GM21515 (cell line): ENCODE measurements around the gene OR5K4.
"Not testable (repeated sequence)": the region's sequence is repeated elsewhere in the genome, so short reads cannot be mapped to it uniquely, and the experiment has no call there.

Experiments
- ATAC-seq: cut with Tn5 transposase; IDR thresholded peaks from one replicate; pipeline ENCODE4 v1.9.1; 2021; ENCODE audit not compliant: unreplicated experiment

OR5K4 gene

GRCh38 chr3:98367464-98368246, 14.0 kb downstream of the OR5K4 start:
- ATAC-seq: no peak

GRCh38 chr3:98371186-98371585, 17.5 kb downstream of the OR5K4 start:
- ATAC-seq: no peak

- ATAC-seq: no peak
Measured at GRCh38 chr3:98371853-98372252, 18.2 kb downstream of the OR5K4 start.

GRCh38 chr3:98372445-98372844, 18.8 kb downstream of the OR5K4 start:
- no peak for ATAC-seq

- no peak for ATAC-seq
Measured at GRCh38 chr3:98376631-98377030, 23.0 kb downstream of the OR5K4 start.

GRCh38 chr3:98388147-98388546, 34.5 kb downstream of the OR5K4 start:
- no peak for ATAC-seq

- no peak for ATAC-seq
Measured at GRCh38 chr3:98390366-98390765, 36.7 kb downstream of the OR5K4 start, which contains the start of gene OR5K3. Gene OR5K3 (plus strand): TSS chr3:98390666. CDS start chr3:98390666, 0 bp downstream.

GRCh38 chr3:98395101-98395500, 41.4 kb downstream of the OR5K4 start:
- no peak for ATAC-seq

GRCh38 chr3:98396482-98396881, 42.8 kb downstream of the OR5K4 start:
- not testable (repeated sequence) for ATAC-seq

- no peak for ATAC-seq
Measured at GRCh38 chr3:98398513-98398912, 44.9 kb downstream of the OR5K4 start.

- no peak for ATAC-seq
Measured at GRCh38 chr3:98402507-98402906, 48.9 kb downstream of the OR5K4 start.

- no peak for ATAC-seq
Measured at GRCh38 chr3:98404010-98404409, 50.4 kb downstream of the OR5K4 start.
